Gastrocnemius medialis (tissue), 4 donors: Measurements from ENCODE around the gene B3GNT9. TPM values are rescaled to one million over a fixed set of nuclear protein-coding genes. Genes with fewer than 3 reads are reported as not detected.

ENCODE experiments used
- ATAC-seq, 2 donors: fragments of 150-250 bp; one replicate each; pipeline ENCODE4 v1.9.1; 2016
- DNase-seq, 2 donors: peaks; one replicate each; pipeline ENCODE4 v3.0.0-alpha.2; 2019
- H3K27ac ChIP-seq, 4 donors: fragments of 200-600 bp; sonication (generic); 1 replicate in 1 of 4; 2 replicates in 3 of 4; pipeline ENCODE4 v1.5.1; 2016 to 2018; ENCODE audit warnings: mild to moderate bottlenecking in 2 of 4, moderate library complexity in 1 of 4
- H3K27me3 ChIP-seq, 3 donors: fragments of 200-600 bp; sonication (generic) in 2 of 3; 1 replicate in 1 of 3; 2 replicates in 2 of 3; pipeline versions ENCODE4 v1.5.1 to v1.6.0; 2016 to 2019; ENCODE audit warnings: mild to moderate bottlenecking in 1 of 3, moderate library complexity in 1 of 3
- H3K36me3 ChIP-seq, 2 donors: fragments of 200-600 bp; sonication (generic) in 1 of 2; one replicate each; pipeline ENCODE4 v1.5.1; 2017 to 2018
- H3K4me1 ChIP-seq, 2 donors: fragments of 200-600 bp; sonication (generic) in 1 of 2; one replicate each; pipeline ENCODE4 v1.5.1; 2016 to 2017; ENCODE audit warnings: mild to moderate bottlenecking in 2 of 2
- H3K4me3 ChIP-seq, 4 donors: fragments of 200-600 bp; sonication (generic) in 3 of 4; 1 replicate in 1 of 4; 2 replicates in 3 of 4; pipeline ENCODE4 v1.5.1; 2016 to 2019; ENCODE audit warnings: mild to moderate bottlenecking in 2 of 4
- H3K9me3 ChIP-seq, 3 donors: fragments of 200-600 bp; sonication (generic) in 2 of 3; 1 replicate in 1 of 3; 2 replicates in 2 of 3; pipeline ENCODE4 v1.5.1; 2016 to 2019
- POLR2A ChIP-seq, 2 donors: fragments of 450-650 bp; IDR thresholded peaks; one replicate each; pipeline ENCODE4 v1.6.1; 2017; ENCODE audit warnings: antibody characterized with exemption in 2 of 2, mild to moderate bottlenecking in 2 of 2, moderate library complexity in 2 of 2
- in situ Hi-C, 4 donors: fragments of 200-750 bp; cut with MboI; loops; one replicate each; pipeline versions ENCODE4 v1.15.0 to v1.8.0; 2017; ENCODE audit warnings: low sequenced_read_pairs in 4 of 4
- intact Hi-C: fragments of 100-400 bp; cut with DNase I; formaldehyde crosslinking; loops from one replicate; pipeline ENCODE4 v1.15.1; 2023; ENCODE audit warnings: low total_unique reads
- total RNA-seq, 4 donors: library from RNA; depleted of rRNA; stranded (reverse); fragments of >200 nt; gene quantifications; one replicate each; pipeline versions ENCODE4 v1.1.0 to v1.2.3, GENCODE V29; 2016
- TF ChIP-seq, protein P1 (sequence below), 5 experiments: fragments of 450-650 bp in 3 of 5; fragments of 200-600 bp in 2 of 5; sonication (generic) in 2 of 5; IDR thresholded peaks in 4 of 5; conservative IDR thresholded peaks in 1 of 5; 1 replicate in 4 of 5; 2 replicates in 1 of 5; pipeline ENCODE4 v1.5.1; 2016 to 2019; ENCODE audit warnings: antibody characterized with exemption in 5 of 5, mild to moderate bottlenecking in 3 of 5, moderate library complexity in 3 of 5

The B3GNT9 gene
- total RNA-seq, 4 donors from 2014 or later = 1.5 to 3.1 (median 2.6) TPM

DNA sequence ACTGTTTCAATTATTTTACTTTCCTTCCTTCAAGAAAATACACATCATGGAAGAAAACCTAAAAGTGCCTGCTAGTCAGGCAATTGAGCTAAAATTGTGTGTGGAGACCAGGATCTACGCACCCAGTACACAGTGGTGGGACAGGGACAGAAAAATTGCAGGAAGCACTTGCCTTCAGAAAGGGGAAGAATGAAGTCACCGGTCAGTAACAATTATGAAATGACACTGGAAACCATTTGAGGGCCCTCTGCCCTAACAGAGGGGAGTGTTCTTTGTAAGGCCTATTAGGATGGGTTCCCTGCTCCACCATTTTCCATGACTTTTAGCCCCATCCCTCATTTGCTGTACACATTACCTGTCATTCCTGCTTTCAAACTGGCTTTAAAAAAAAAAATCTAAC lies 45.6 kb downstream of the B3GNT9 start:
- no peak overlapping the region for H3K4me3 ChIP-seq
- no peaks in the 10 kb centered on the region for H3K9me3 ChIP-seq
- in situ Hi-C loops (no loop called here), intact Hi-C loops (no loop called here)
- no peak for ATAC-seq
- H3K4me1 ChIP-seq = peaks cover 11 to 24% of the 10 kb centered on the region in 2 donors
- TF ChIP-seq POLR2A (IDR thresholded peaks at IDR 0.05) = no peak
- TF ChIP-seq, protein P1, sequence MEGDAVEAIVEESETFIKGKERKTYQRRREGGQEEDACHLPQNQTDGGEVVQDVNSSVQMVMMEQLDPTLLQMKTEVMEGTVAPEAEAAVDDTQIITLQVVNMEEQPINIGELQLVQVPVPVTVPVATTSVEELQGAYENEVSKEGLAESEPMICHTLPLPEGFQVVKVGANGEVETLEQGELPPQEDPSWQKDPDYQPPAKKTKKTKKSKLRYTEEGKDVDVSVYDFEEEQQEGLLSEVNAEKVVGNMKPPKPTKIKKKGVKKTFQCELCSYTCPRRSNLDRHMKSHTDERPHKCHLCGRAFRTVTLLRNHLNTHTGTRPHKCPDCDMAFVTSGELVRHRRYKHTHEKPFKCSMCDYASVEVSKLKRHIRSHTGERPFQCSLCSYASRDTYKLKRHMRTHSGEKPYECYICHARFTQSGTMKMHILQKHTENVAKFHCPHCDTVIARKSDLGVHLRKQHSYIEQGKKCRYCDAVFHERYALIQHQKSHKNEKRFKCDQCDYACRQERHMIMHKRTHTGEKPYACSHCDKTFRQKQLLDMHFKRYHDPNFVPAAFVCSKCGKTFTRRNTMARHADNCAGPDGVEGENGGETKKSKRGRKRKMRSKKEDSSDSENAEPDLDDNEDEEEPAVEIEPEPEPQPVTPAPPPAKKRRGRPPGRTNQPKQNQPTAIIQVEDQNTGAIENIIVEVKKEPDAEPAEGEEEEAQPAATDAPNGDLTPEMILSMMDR (IDR thresholded peaks at IDR 0.05 in 4 of 5, conservative IDR thresholded peaks at IDR 0.05 in 1 of 5) = no peak
- H3K27me3 ChIP-seq = no peaks in the 10 kb centered on the region
- peak overlapping the region in 2 of 4 donors; percentile 33 to 41 for H3K27ac ChIP-seq
- H3K36me3 ChIP-seq = no peaks in the 10 kb centered on the region
- DNase-seq = no peak

DNA sequence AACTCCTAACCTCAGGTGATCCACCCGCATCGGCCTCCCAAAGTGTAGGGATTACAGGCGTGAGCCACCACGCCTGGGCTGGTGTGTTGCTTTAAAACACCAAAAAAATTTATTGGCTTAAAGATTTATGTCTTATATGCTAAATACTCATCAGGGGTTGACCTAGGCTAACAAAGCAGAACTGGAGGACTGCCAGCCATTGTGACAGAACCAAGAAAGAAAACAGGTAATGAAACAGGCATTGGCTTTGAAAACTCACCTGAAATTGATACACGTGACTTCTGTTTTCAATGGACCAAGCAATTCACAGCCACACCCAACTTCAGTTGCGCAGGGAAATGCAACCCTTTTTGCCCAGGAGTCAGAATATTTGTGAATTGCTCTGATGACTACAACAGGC lies 46.0 kb downstream of the B3GNT9 start:
- Histone ChIP-seq H3K27me3 (no peaks in the 10 kb centered on the region), H3K9me3 (no peaks in the 10 kb centered on the region), H3K36me3 (peaks cover 0 to under 1% of the 10 kb centered on the region in 2 donors), H3K27ac (peak overlapping the region in 2 of 4 donors; percentile 33 to 41), H3K4me3 (no peak overlapping the region), H3K4me1 (peaks cover 9 to 24% of the 10 kb centered on the region in 2 donors)
- DNase-seq = no peak
- no peak for ATAC-seq
- in situ Hi-C loops = no loop called here
- no peak for TF ChIP-seq POLR2A (IDR thresholded peaks at IDR 0.05)
- TF ChIP-seq, protein P1 (IDR thresholded peaks at IDR 0.05 in 4 of 5, conservative IDR thresholded peaks at IDR 0.05 in 1 of 5) = no peak
- intact Hi-C loops = loop anchor here (5.0 kb wide), 1 partner anchor 88 kb away; no protein-coding TSS in a partner anchor

DNA sequence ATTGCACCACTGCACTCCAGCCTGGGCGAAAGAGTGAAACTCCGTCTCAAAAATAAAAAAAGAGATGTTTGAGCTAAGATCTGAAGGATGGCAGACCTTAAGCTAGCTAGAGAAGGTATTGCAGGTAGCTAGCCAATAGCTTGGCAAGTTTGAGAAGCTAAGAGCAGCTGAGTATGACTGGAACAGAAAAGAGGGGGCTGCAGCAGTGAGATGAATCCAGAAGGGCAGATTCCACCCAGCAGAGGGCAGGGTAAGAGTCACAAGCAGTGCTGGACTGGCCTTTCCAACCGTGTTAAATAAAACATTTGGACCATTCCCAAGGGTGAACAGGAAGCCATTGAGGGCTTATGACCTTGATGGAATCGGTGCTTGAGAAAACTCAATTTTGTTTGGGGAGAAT lies 46.7 kb downstream of the B3GNT9 start:
- ATAC-seq (peak in 1 of 2 donors; percentile 38), DNase-seq (no peak)
- Histone ChIP-seq H3K9me3 (no peaks in the 10 kb centered on the region), H3K4me3 (no peak overlapping the region), H3K36me3 (peaks cover 0 to 8% of the 10 kb centered on the region in 2 donors), H3K4me1 (peaks cover 4 to 21% of the 10 kb centered on the region in 2 donors), H3K27ac (no peak overlapping the region), H3K27me3 (no peaks in the 10 kb centered on the region)
- in situ Hi-C loops (no loop called here), intact Hi-C loops (loop anchor here (5.0 kb wide), 1 partner anchor 87 kb away; no protein-coding TSS in a partner anchor)
- TF ChIP-seq, protein P1 (IDR thresholded peaks at IDR 0.05 in 4 of 5, conservative IDR thresholded peaks at IDR 0.05 in 1 of 5) = peak in 4 of 5 experiments; percentile 5 to 42 (median 24)
- TF ChIP-seq POLR2A (IDR thresholded peaks at IDR 0.05) = no peak

DNA sequence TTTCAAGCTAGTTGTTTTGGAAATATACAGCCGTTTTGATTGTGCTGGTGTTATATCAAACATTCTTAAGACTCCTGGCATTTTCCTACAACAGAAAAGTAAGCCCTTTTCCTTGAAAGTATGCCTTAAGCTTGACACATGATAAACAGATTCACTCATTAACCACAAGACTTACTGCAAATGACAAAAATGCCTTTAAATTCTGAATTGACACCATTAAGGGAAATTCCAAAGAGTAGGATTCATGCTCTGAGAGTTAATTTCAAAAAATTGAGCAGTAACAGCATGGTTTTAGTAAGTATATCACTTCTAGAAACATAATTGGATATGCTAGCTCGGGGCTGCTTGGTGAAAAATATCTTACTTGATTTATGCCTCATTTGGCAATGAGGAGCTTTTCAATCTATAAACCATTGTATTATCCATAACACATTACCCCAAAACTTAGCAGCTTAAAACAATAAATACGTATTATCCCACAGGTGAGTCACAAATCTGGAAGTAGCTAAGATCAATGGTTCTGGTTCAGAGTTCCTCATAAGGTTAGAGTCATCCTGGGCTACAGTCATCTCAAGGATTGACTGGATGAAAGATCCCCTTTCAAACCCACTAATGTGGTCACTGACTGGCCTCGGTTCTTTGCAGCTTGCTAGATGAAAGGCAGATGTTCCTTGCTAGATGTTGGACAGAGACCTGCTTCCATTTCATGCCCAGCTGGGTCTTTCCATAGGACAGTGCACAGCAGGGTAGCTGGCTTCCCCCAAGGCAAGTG lies 49.3 kb downstream of the B3GNT9 start:
- peaks cover 9 to 23% of the 10 kb centered on the region in 2 donors for H3K4me1 ChIP-seq
- no peak overlapping the region for H3K27ac ChIP-seq
- intact Hi-C loops (loop anchor here (2.0 to 5.0 kb wide), 2 partner anchors 84 to 125 kb away; no protein-coding TSS in a partner anchor), in situ Hi-C loops (no loop called here)
- no peak for DNase-seq
- no peak for ATAC-seq
- peaks cover 0 to 8% of the 10 kb centered on the region in 2 donors for H3K36me3 ChIP-seq
- no peak overlapping the region for H3K4me3 ChIP-seq
- H3K9me3 ChIP-seq = no peaks in the 10 kb centered on the region
- no peaks in the 10 kb centered on the region for H3K27me3 ChIP-seq
- TF ChIP-seq, protein P1 (IDR thresholded peaks at IDR 0.05 in 4 of 5, conservative IDR thresholded peaks at IDR 0.05 in 1 of 5) = no peak
- no peak for TF ChIP-seq POLR2A (IDR thresholded peaks at IDR 0.05)
